NCI-H82 treated with DMSO at 0.1 percent for 48 hours (cell line): ENCODE results near the gene PDCD1LG2.
"Not testable (repeated sequence)": the region's sequence is repeated elsewhere in the genome, so short reads cannot be mapped to it uniquely, and the experiment has no call there.

Source experiments
- DNase-seq: peaks from one replicate; lab custom pipeline; 2025; ENCODE audit not compliant: unreplicated experiment; lab: John Stamatoyannopoulos, UW

Gene PDCD1LG2

GRCh38 chr9:5493679-5494511 is 16.4 kb upstream of the PDCD1LG2 start:
- no peak for DNase-seq

GRCh38 chr9:5494765-5495164 is 15.6 kb upstream of the PDCD1LG2 start:
- not testable (repeated sequence) for DNase-seq

GRCh38 chr9:5499157-5499556 is 11.2 kb upstream of the PDCD1LG2 start:
- no peak for DNase-seq

- DNase-seq: no peak
Measured at GRCh38 chr9:5499889-5500398, 10.4 kb upstream of the PDCD1LG2 start.

GRCh38 chr9:5500441-5501235 is 9.7 kb upstream of the PDCD1LG2 start:
- no peak for DNase-seq

GRCh38 chr9:5502553-5502952 is 7.8 kb upstream of the PDCD1LG2 start:
- no peak for DNase-seq

GRCh38 chr9:5509573-5509972 is 758 bp upstream of the PDCD1LG2 start:
- no peak for DNase-seq

GRCh38 chr9:5510989-5511388 is 658 bp downstream of the PDCD1LG2 start:
- DNase-seq: peak; percentile 88

GRCh38 chr9:5511476-5511875 is 1.1 kb downstream of the PDCD1LG2 start:
- DNase-seq: no peak

- DNase-seq: no peak
Measured at GRCh38 chr9:5511935-5512580, 1.7 kb downstream of the PDCD1LG2 start.

GRCh38 chr9:5512658-5513452 is 2.5 kb downstream of the PDCD1LG2 start:
- no peak for DNase-seq

GRCh38 chr9:5513966-5514616 is 3.8 kb downstream of the PDCD1LG2 start:
- DNase-seq: no peak

GRCh38 chr9:5514617-5515260 is 4.4 kb downstream of the PDCD1LG2 start:
- DNase-seq: no peak

- DNase-seq: no peak
Measured at GRCh38 chr9:5515261-5515650, 4.9 kb downstream of the PDCD1LG2 start.

- no peak for DNase-seq
Measured at GRCh38 chr9:5516453-5517220, 6.3 kb downstream of the PDCD1LG2 start.

GRCh38 chr9:5518171-5518936 is 8.0 kb downstream of the PDCD1LG2 start:
- DNase-seq: peak; percentile 7

GRCh38 chr9:5518937-5519319 is 8.6 kb downstream of the PDCD1LG2 start:
- no peak for DNase-seq

GRCh38 chr9:5524090-5524489 is 13.8 kb downstream of the PDCD1LG2 start:
- no peak for DNase-seq
